GM23248 (cell line): Measurements from ENCODE around the gene ALDOB.

ENCODE experiments used
- EZH2 ChIP-seq: fragments of 200-600 bp; sonication (generic); IDR thresholded peaks from 2 replicates; pipeline ENCODE4 v1.6.1; 2018; ENCODE audit warnings: antibody characterized with exemption, mild to moderate bottlenecking; ENCODE audit not compliant: insufficient read depth, poor library complexity, severe bottlenecking
- EZH2phosphoT487 ChIP-seq: fragments of 200-600 bp; sonication (generic); IDR thresholded peaks from 2 replicates; pipeline ENCODE4 v1.6.1; 2018; ENCODE audit warnings: antibody characterized with exemption, moderate library complexity, mild to moderate bottlenecking, low read depth; ENCODE audit not compliant: insufficient read depth

DNA sequence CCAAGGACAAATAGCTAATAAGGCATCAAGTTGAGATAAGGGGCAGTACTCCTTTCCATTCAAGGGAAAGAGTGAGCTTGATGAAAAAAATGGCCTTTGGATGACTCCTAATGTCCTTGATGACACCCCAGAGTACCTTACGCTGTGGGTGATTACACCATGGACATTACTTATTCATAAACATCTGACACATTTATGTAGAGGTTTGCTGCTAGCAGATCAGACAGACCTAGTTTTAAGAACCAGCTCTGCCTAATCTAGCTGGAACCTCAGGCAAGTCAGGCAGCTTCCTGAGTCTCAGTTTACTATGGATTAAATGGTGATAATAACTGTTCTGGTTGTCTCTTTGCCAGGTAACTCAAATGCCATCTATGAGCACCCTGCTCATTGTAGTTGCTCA lies 2.8 kb downstream of the ALDOB start:
- TF ChIP-seq EZH2: no peak
- TF ChIP-seq EZH2phosphoT487: no peak
